Mesendoderm (in vitro differentiated cells): Measurements from ENCODE around the gene CSPG4.
"Not testable (repeated sequence)": the region's sequence is repeated elsewhere in the genome, so short reads cannot be mapped to it uniquely, and the experiment has no call there.

Experiments used
- DNase-seq: peaks from one replicate; pipeline ENCODE4 v3.0.0; 2013
- H2AK5ac ChIP-seq: 2 replicates; pipeline ENCODE4 v1.6.1; 2013; ENCODE audit warnings: low read length, inconsistent platforms
- H2BK120ac ChIP-seq: 2 replicates; pipeline ENCODE4 v1.6.1; 2013; ENCODE audit warnings: low read depth, mild to moderate bottlenecking, low read length, moderate library complexity, mixed read lengths
- H2BK15ac ChIP-seq: replicated peaks from 2 replicates; pipeline ENCODE4 v1.6.1; 2013; ENCODE audit warnings: low read depth, mild to moderate bottlenecking, moderate library complexity
- H2BK5ac ChIP-seq: 2 replicates; pipeline ENCODE4 v1.6.1; 2013; ENCODE audit warnings: low read length, inconsistent platforms
- H3K18ac ChIP-seq: 2 replicates; pipeline ENCODE4 v1.6.1; 2013; ENCODE audit warnings: mild to moderate bottlenecking, low read length, mixed read lengths
- H3K23ac ChIP-seq: one replicate; pipeline ENCODE4 v1.6.1; 2013; ENCODE audit warnings: low read length
- H3K27ac ChIP-seq: 2 replicates; pipeline ENCODE4 v1.5.1; 2013; ENCODE audit warnings: low read depth, mild to moderate bottlenecking, inconsistent platforms, low read length, moderate library complexity
- H3K27me3 ChIP-seq: 2 replicates; pipeline ENCODE4 v1.6.1; 2013; ENCODE audit warnings: low read length, control low read depth, mild to moderate bottlenecking, inconsistent platforms; ENCODE audit not compliant: insufficient read depth, poor library complexity
- H3K36me3 ChIP-seq: 2 replicates; pipeline ENCODE4 v1.6.1; 2013; ENCODE audit warnings: low read length, inconsistent platforms; ENCODE audit not compliant: control insufficient read depth, insufficient read depth
- H3K4ac ChIP-seq: one replicate; pipeline ENCODE4 v1.6.1; 2013; ENCODE audit warnings: low read depth, mild to moderate bottlenecking, low read length, moderate library complexity
- H3K4me1 ChIP-seq: 2 replicates; pipeline ENCODE4 v1.6.1; 2013; ENCODE audit warnings: low read depth, low read length, inconsistent platforms; ENCODE audit not compliant: control insufficient read depth
- H3K4me2 ChIP-seq: 2 replicates; pipeline ENCODE4 v1.6.1; 2013; ENCODE audit warnings: low read length
- H3K4me3 ChIP-seq: 2 replicates; pipeline ENCODE4 v1.5.1; 2013; ENCODE audit warnings: mild to moderate bottlenecking, low read length
- H3K56ac ChIP-seq: one replicate; pipeline ENCODE4 v1.6.1; 2013; ENCODE audit warnings: low read length
- H3K79me1 ChIP-seq: 2 replicates; pipeline ENCODE4 v1.6.1; 2013; ENCODE audit warnings: low read length, inconsistent platforms
- H3K79me2 ChIP-seq: 2 replicates; pipeline ENCODE4 v1.6.1; 2013; ENCODE audit warnings: mild to moderate bottlenecking, low read length; ENCODE audit not compliant: control insufficient read depth, insufficient read depth
- H3K9ac ChIP-seq: 2 replicates; pipeline ENCODE4 v1.6.1; 2013; ENCODE audit warnings: low read length, inconsistent platforms
- H4K5ac ChIP-seq: one replicate; pipeline ENCODE4 v1.6.1; 2013; ENCODE audit warnings: low read length
- H4K8ac ChIP-seq: one replicate; pipeline ENCODE4 v1.6.1; 2013; ENCODE audit warnings: low read depth, mild to moderate bottlenecking, control low read depth, low read length, moderate library complexity
- WGBS: extraction: QIAGEN DNeasy Blood & Tissue Kit; methylation state at CpG from one replicate; pipeline ENCODE4 v1.1.7; 2013; ENCODE audit warnings: low lambda C conversion rate, missing lambda C conversion rate; ENCODE audit not compliant: insufficient coverage; ENCODE audit errors: extremely low coverage; 5-methylcytosine and 5-hydroxymethylcytosine counted together

Gene CSPG4

GRCh38 chr15:75760131-75760520, 47.5 kb upstream of the CSPG4 start:
- H2BK120ac ChIP-seq, H2AK5ac ChIP-seq, H3K79me2 ChIP-seq, H3K4ac ChIP-seq, H4K5ac ChIP-seq, H3K4me1 ChIP-seq, H3K27ac ChIP-seq, H3K4me3 ChIP-seq, H3K56ac ChIP-seq, H2BK5ac ChIP-seq, H3K23ac ChIP-seq, H3K36me3 ChIP-seq, H3K9ac ChIP-seq, H3K4me2 ChIP-seq, H3K27me3 ChIP-seq, DNase-seq, H3K79me1 ChIP-seq, H4K8ac ChIP-seq, H2BK15ac ChIP-seq, H3K18ac ChIP-seq: not testable (repeated sequence)
- WGBS: no CpG with 5 or more reads among the region's 7 CpGs

GRCh38 chr15:75759416-75760130, 46.9 kb upstream of the CSPG4 start:
- Histone ChIP-seq H4K8ac (no peak overlapping the region), H3K79me2 (no peaks in the 10 kb centered on the region), H3K4me1 (no peaks in the 10 kb centered on the region), H3K56ac (no peak overlapping the region), H3K4ac (no peak overlapping the region), H3K4me2 (no peak overlapping the region), H3K9ac (no peak overlapping the region), H3K36me3 (no peaks in the 10 kb centered on the region), H3K4me3 (no peak overlapping the region), H3K79me1 (no peaks in the 10 kb centered on the region), H3K23ac (no peak overlapping the region), H3K18ac (no peak overlapping the region), H3K27me3 (no peaks in the 10 kb centered on the region), H3K27ac (no peak overlapping the region), H2BK15ac (no peak overlapping the region), H2AK5ac (no peak overlapping the region), H2BK5ac (no peak overlapping the region), H2BK120ac (no peak overlapping the region), H4K5ac (no peak overlapping the region)
- no peak for DNase-seq
- WGBS: no CpG with 5 or more reads among the region's 2 CpGs

GRCh38 chr15:75758071-75758872, 45.6 kb upstream of the CSPG4 start:
- peak overlapping the region; percentile 88 for H3K9ac ChIP-seq
- WGBS: no CpG with 5 or more reads among the region's 35 CpGs
- peak overlapping the region; percentile 90 for H2BK5ac ChIP-seq
- no peak overlapping the region for H4K5ac ChIP-seq
- peak overlapping the region; percentile 57 for H3K4me3 ChIP-seq
- no peaks in the 10 kb centered on the region for H3K36me3 ChIP-seq
- peak overlapping the region; percentile 59 for H4K8ac ChIP-seq
- H2AK5ac ChIP-seq: no peak overlapping the region
- no peaks in the 10 kb centered on the region for H3K27me3 ChIP-seq
- H3K4ac ChIP-seq: peak overlapping the region; percentile 98
- H3K23ac ChIP-seq: no peak overlapping the region
- no peaks in the 10 kb centered on the region for H3K4me1 ChIP-seq
- H2BK15ac ChIP-seq: no peak overlapping the region
- peak; percentile 98 for DNase-seq
- H3K27ac ChIP-seq: no peak overlapping the region
- H3K56ac ChIP-seq: peak overlapping the region; percentile 97
- H2BK120ac ChIP-seq: no peak overlapping the region
- peak overlapping the region; percentile 68 for H3K4me2 ChIP-seq
- no peaks in the 10 kb centered on the region for H3K79me1 ChIP-seq
- no peaks in the 10 kb centered on the region for H3K79me2 ChIP-seq
- H3K18ac ChIP-seq: peak overlapping the region; percentile 75

GRCh38 chr15:75754871-75755270, 42.2 kb upstream of the CSPG4 start:
- not testable (repeated sequence) for H3K79me2 ChIP-seq, H4K5ac ChIP-seq, H3K23ac ChIP-seq, H2BK15ac ChIP-seq, H4K8ac ChIP-seq, H3K4me2 ChIP-seq, H3K27ac ChIP-seq, H3K4me1 ChIP-seq, H3K56ac ChIP-seq, H3K4me3 ChIP-seq, H2BK120ac ChIP-seq, H3K27me3 ChIP-seq, H3K79me1 ChIP-seq, H3K9ac ChIP-seq, H3K4ac ChIP-seq, H2AK5ac ChIP-seq, H3K18ac ChIP-seq, DNase-seq, H2BK5ac ChIP-seq, H3K36me3 ChIP-seq
- WGBS: no CpG with 5 or more reads among the region's 5 CpGs

- no peaks in the 10 kb centered on the region for H3K27me3 ChIP-seq
- H4K8ac ChIP-seq: no peak overlapping the region
- no CpG with 5 or more reads among the region's 8 CpGs for WGBS
- H4K5ac ChIP-seq: no peak overlapping the region
- no peaks in the 10 kb centered on the region for H3K79me1 ChIP-seq
- H3K4ac ChIP-seq: no peak overlapping the region
- no peak overlapping the region for H3K56ac ChIP-seq
- H2AK5ac ChIP-seq: no peak overlapping the region
- H2BK120ac ChIP-seq: no peak overlapping the region
- no peak overlapping the region for H3K23ac ChIP-seq
- no peak overlapping the region for H2BK15ac ChIP-seq
- H3K18ac ChIP-seq: no peak overlapping the region
- no peak overlapping the region for H3K4me3 ChIP-seq
- no peaks in the 10 kb centered on the region for H3K79me2 ChIP-seq
- no peak overlapping the region for H3K4me2 ChIP-seq
- H3K9ac ChIP-seq: no peak overlapping the region
- H2BK5ac ChIP-seq: no peak overlapping the region
- DNase-seq: no peak
- H3K4me1 ChIP-seq: no peaks in the 10 kb centered on the region
- H3K27ac ChIP-seq: no peak overlapping the region
- H3K36me3 ChIP-seq: no peaks in the 10 kb centered on the region
Observed at GRCh38 chr15:75753145-75753544, 40.5 kb upstream of the CSPG4 start.
